Measurements from ENCODE around the gene PLEKHF1. TPM values are rescaled to one million over a fixed set of nuclear protein-coding genes. Genes with fewer than 3 reads are reported as not detected.
"Not testable (repeated sequence)": the region's sequence is repeated elsewhere in the genome, so short reads cannot be mapped to it uniquely, and the experiment has no call there.

The PLEKHF1 gene
- total RNA-seq, 2 experiments from 2014 or later: 21.7 to 22.2 TPM

- Mint-ChIP-seq H3K4me1 (peaks cover 84% of the 10 kb centered on the region), H3K36me3 (peaks cover 46% of the 10 kb centered on the region)
- H3K27ac Mint-ChIP-seq, H3K27me3 Mint-ChIP-seq, H3K9me3 Mint-ChIP-seq, H3K4me3 Mint-ChIP-seq, DNase-seq: not testable (repeated sequence)
These were observed 44.2 kb downstream of the PLEKHF1 start for GRCh38 chr19:29709440-29709798.

- peaks cover 75% of the 10 kb centered on the region for H3K4me1 Mint-ChIP-seq
- H3K36me3 Mint-ChIP-seq: peaks cover 24% of the 10 kb centered on the region
- H3K27ac Mint-ChIP-seq: peak overlapping the region; percentile 84
- H3K9me3 Mint-ChIP-seq: no peaks in the 10 kb centered on the region
- H3K27me3 Mint-ChIP-seq: no peaks in the 10 kb centered on the region
- H3K4me3 Mint-ChIP-seq: peak overlapping the region; percentile 81
- no peak for DNase-seq
These were observed 46.4 kb downstream of the PLEKHF1 start for GRCh38 chr19:29711584-29712132.

- H3K27ac Mint-ChIP-seq: peak overlapping the region; percentile 84
- no peaks in the 10 kb centered on the region for H3K9me3 Mint-ChIP-seq
- no peaks in the 10 kb centered on the region for H3K27me3 Mint-ChIP-seq
- H3K36me3 Mint-ChIP-seq: peaks cover 13% of the 10 kb centered on the region
- H3K4me1 Mint-ChIP-seq: peaks cover 68% of the 10 kb centered on the region
- peak; percentile 23 for DNase-seq
- H3K4me3 Mint-ChIP-seq: peak overlapping the region; percentile 81
These were observed 47.7 kb downstream of the PLEKHF1 start for GRCh38 chr19:29712744-29713516.

- Mint-ChIP-seq H3K4me1 (peaks cover 55% of the 10 kb centered on the region), H3K27ac (peak overlapping the region; percentile 84), H3K36me3 (peaks cover 13% of the 10 kb centered on the region)
These were observed 49.2 kb downstream of the PLEKHF1 start for GRCh38 chr19:29714371-29714952.

GRCh38 chr19:29714953-29715700, 49.9 kb downstream of the PLEKHF1 start, which contains the start of gene C19orf12:
Gene C19orf12, minus strand, starts transcription at chr19:29715261. Its CDS starts 6,848 bp downstream, at chr19:29708413.
- Mint-ChIP-seq H3K4me1 (peaks cover 50% of the 10 kb centered on the region), H3K9me3 (no peaks in the 10 kb centered on the region), H3K36me3 (peaks cover 13% of the 10 kb centered on the region), H3K27ac (peak within 1 kb of the TSS; percentile 99), H3K4me3 (peak within 1 kb of the TSS; percentile 96), H3K27me3 (no peaks in the 10 kb centered on the region)
- peak; percentile 83 for DNase-seq

More at GRCh38 chr19:29714371-29714952, 49.2 kb downstream of the PLEKHF1 start:
- no peak for DNase-seq
- Mint-ChIP-seq H3K27me3 (no peaks in the 10 kb centered on the region), H3K4me3 (peak overlapping the region; percentile 81), H3K9me3 (no peaks in the 10 kb centered on the region)

- H3K36me3 Mint-ChIP-seq: peaks cover 10% of the 10 kb centered on the region
- peak; percentile 22 for DNase-seq
- H3K27ac Mint-ChIP-seq: peak overlapping the region; percentile 99
- no peaks in the 10 kb centered on the region for H3K27me3 Mint-ChIP-seq
- H3K4me3 Mint-ChIP-seq: peak overlapping the region; percentile 96
- H3K9me3 Mint-ChIP-seq: no peaks in the 10 kb centered on the region
- peaks cover 42% of the 10 kb centered on the region for H3K4me1 Mint-ChIP-seq
These were observed 50.7 kb downstream of the PLEKHF1 start for GRCh38 chr19:29715701-29716581.

- H3K9me3 Mint-ChIP-seq: no peaks in the 10 kb centered on the region
- DNase-seq: no peak
- H3K27me3 Mint-ChIP-seq: no peaks in the 10 kb centered on the region
- no peak overlapping the region for H3K4me3 Mint-ChIP-seq
- peaks cover 8% of the 10 kb centered on the region for H3K36me3 Mint-ChIP-seq
- peaks cover 32% of the 10 kb centered on the region for H3K4me1 Mint-ChIP-seq
- no peak overlapping the region for H3K27ac Mint-ChIP-seq
These were observed 51.8 kb downstream of the PLEKHF1 start for GRCh38 chr19:29717051-29717450.

- no peaks in the 10 kb centered on the region for H3K9me3 Mint-ChIP-seq
- H3K27ac Mint-ChIP-seq: no peak overlapping the region
- H3K27me3 Mint-ChIP-seq: no peaks in the 10 kb centered on the region
- DNase-seq: peak; percentile 57
- H3K36me3 Mint-ChIP-seq: no peaks in the 10 kb centered on the region
- peaks cover 9% of the 10 kb centered on the region for H3K4me1 Mint-ChIP-seq
- peak overlapping the region; percentile 63 for H3K4me3 Mint-ChIP-seq
These were observed 58.9 kb downstream of the PLEKHF1 start for GRCh38 chr19:29724102-29724641.

- H3K36me3 Mint-ChIP-seq: no peaks in the 10 kb centered on the region
- DNase-seq: no peak
- peak overlapping the region; percentile 44 for H3K4me3 Mint-ChIP-seq
- no peaks in the 10 kb centered on the region for H3K9me3 Mint-ChIP-seq
- H3K27me3 Mint-ChIP-seq: no peaks in the 10 kb centered on the region
- peaks cover 9% of the 10 kb centered on the region for H3K4me1 Mint-ChIP-seq
- no peak overlapping the region for H3K27ac Mint-ChIP-seq
These were observed 59.5 kb downstream of the PLEKHF1 start for GRCh38 chr19:29724746-29725145.

Other genes with a start within 250 kb of the PLEKHF1 start
- gene VSTM2B, start 139.5 kb upstream of the PLEKHF1 start, total RNA-seq: not detected
- gene POP4, start 59.2 kb upstream of the PLEKHF1 start, total RNA-seq: 100 to 1,000 TPM; 134 to 137 TPM
- 10 to 100 TPM; 30.9 to 32.3 TPM for gene C19orf12, start 49.8 kb downstream of the PLEKHF1 start, total RNA-seq
- gene CCNE1, start 146.5 kb downstream of the PLEKHF1 start, total RNA-seq: 10 to 100 TPM; 36.9 to 38.4 TPM